ENCODE results near the gene SERPINI1.
"Not testable (repeated sequence)": the region's sequence is repeated elsewhere in the genome, so short reads cannot be mapped to it uniquely, and the experiment has no call there.

The SERPINI1 gene

GRCh38 chr3:167816953-167817352 lies 81.4 kb downstream of the SERPINI1 start:
- no peaks in the 10 kb centered on the region for H3K4me1 ChIP-seq (ENCODE audit: insufficient read depth, insufficient read length)
- TF ChIP-seq SUZ12 (IDR thresholded peaks at IDR 0.05; ENCODE audit: extremely low read depth, insufficient read depth, insufficient read length): no peak
- TF ChIP-seq YY1 (IDR thresholded peaks at IDR 0.05; ENCODE audit: insufficient read depth, insufficient read length): no peak
- TF ChIP-seq ZNF274 (IDR thresholded peaks at IDR 0.05; ENCODE audit: low read depth, low read length): no peak
- peaks cover 11% of the 10 kb centered on the region; the same call in 1 of the 2 replicates for H3K9me3 ChIP-seq (ENCODE audit: insufficient read depth, low read length)
- DNase-seq (ENCODE audit: low read depth, low spot score): no peak
- H3K36me3 ChIP-seq (ENCODE audit: insufficient read depth, insufficient read length, low read length): no peaks in the 10 kb centered on the region
- no peak overlapping the region for H3K4me3 ChIP-seq (ENCODE audit: insufficient read length, low read depth)
- no peaks in the 10 kb centered on the region for H3K27me3 ChIP-seq (ENCODE audit: insufficient read depth, insufficient read length)
- H3K9ac ChIP-seq (ENCODE audit: insufficient read length, low read depth): no peak overlapping the region

GRCh38 chr3:167820102-167820865 lies 84.8 kb downstream of the SERPINI1 start:
- H3K9ac ChIP-seq (ENCODE audit: insufficient read length, low read depth): no peak overlapping the region
- H3K36me3 ChIP-seq (ENCODE audit: insufficient read depth, insufficient read length, low read length): no peaks in the 10 kb centered on the region
- H3K4me1 ChIP-seq (ENCODE audit: insufficient read depth, insufficient read length): no peaks in the 10 kb centered on the region
- no peak for DNase-seq (ENCODE audit: low read depth, low spot score)
- H3K27me3 ChIP-seq (ENCODE audit: insufficient read depth, insufficient read length): no peaks in the 10 kb centered on the region
- no peak overlapping the region for H3K4me3 ChIP-seq (ENCODE audit: insufficient read length, low read depth)
- peaks cover 11% of the 10 kb centered on the region; the same call in 1 of the 2 replicates for H3K9me3 ChIP-seq (ENCODE audit: insufficient read depth, low read length)
- no peak for TF ChIP-seq SUZ12 (IDR thresholded peaks at IDR 0.05; ENCODE audit: extremely low read depth, insufficient read depth, insufficient read length)
- TF ChIP-seq ZNF274 (IDR thresholded peaks at IDR 0.05; ENCODE audit: low read depth, low read length): no peak
- TF ChIP-seq YY1 (IDR thresholded peaks at IDR 0.05; ENCODE audit: insufficient read depth, insufficient read length): no peak

- Histone ChIP-seq H3K9ac (ENCODE audit: insufficient read length, low read depth) (no peak overlapping the region), H3K9me3 (ENCODE audit: insufficient read depth, low read length) (peaks cover 11% of the 10 kb centered on the region; the same call in 1 of the 2 replicates), H3K4me3 (ENCODE audit: insufficient read length, low read depth) (no peak overlapping the region), H3K4me1 (ENCODE audit: insufficient read depth, insufficient read length) (no peaks in the 10 kb centered on the region), H3K27me3 (ENCODE audit: insufficient read depth, insufficient read length) (no peaks in the 10 kb centered on the region), H3K36me3 (ENCODE audit: insufficient read depth, insufficient read length, low read length) (no peaks in the 10 kb centered on the region)
- TF ChIP-seq ZNF274 (IDR thresholded peaks at IDR 0.05; ENCODE audit: low read depth, low read length) (no peak), SUZ12 (IDR thresholded peaks at IDR 0.05; ENCODE audit: extremely low read depth, insufficient read depth, insufficient read length) (no peak), YY1 (IDR thresholded peaks at IDR 0.05; ENCODE audit: insufficient read depth, insufficient read length) (no peak)
- no peak for DNase-seq (ENCODE audit: low read depth, low spot score)
Observed at GRCh38 chr3:167821248-167821805, 85.8 kb downstream of the SERPINI1 start.

- Histone ChIP-seq H3K27me3 (ENCODE audit: insufficient read depth, insufficient read length) (no peaks in the 10 kb centered on the region), H3K9ac (ENCODE audit: insufficient read length, low read depth) (no peak overlapping the region), H3K4me1 (ENCODE audit: insufficient read depth, insufficient read length) (no peaks in the 10 kb centered on the region), H3K4me3 (ENCODE audit: insufficient read length, low read depth) (no peak overlapping the region), H3K36me3 (ENCODE audit: insufficient read depth, insufficient read length, low read length) (no peaks in the 10 kb centered on the region), H3K9me3 (ENCODE audit: insufficient read depth, low read length) (peaks cover 11% of the 10 kb centered on the region; the same call in 1 of the 2 replicates)
- no peak for DNase-seq (ENCODE audit: low read depth, low spot score)
- TF ChIP-seq SUZ12 (IDR thresholded peaks at IDR 0.05; ENCODE audit: extremely low read depth, insufficient read depth, insufficient read length) (no peak), YY1 (IDR thresholded peaks at IDR 0.05; ENCODE audit: insufficient read depth, insufficient read length) (no peak), ZNF274 (IDR thresholded peaks at IDR 0.05; ENCODE audit: low read depth, low read length) (no peak)
Observed at GRCh38 chr3:167823738-167824137, 88.2 kb downstream of the SERPINI1 start.

- not testable (repeated sequence) for H3K4me3 ChIP-seq (ENCODE audit: insufficient read length, low read depth); H3K4me1 ChIP-seq (ENCODE audit: insufficient read depth, insufficient read length); H3K9me3 ChIP-seq (ENCODE audit: insufficient read depth, low read length); H3K36me3 ChIP-seq (ENCODE audit: insufficient read depth, insufficient read length, low read length); DNase-seq (ENCODE audit: low read depth, low spot score); H3K27me3 ChIP-seq (ENCODE audit: insufficient read depth, insufficient read length); H3K9ac ChIP-seq (ENCODE audit: insufficient read length, low read depth)
Observed at GRCh38 chr3:167827588-167827987, 92.1 kb downstream of the SERPINI1 start.

GRCh38 chr3:167829071-167829470 lies 93.5 kb downstream of the SERPINI1 start:
- Histone ChIP-seq H3K27me3 (ENCODE audit: insufficient read depth, insufficient read length) (no peaks in the 10 kb centered on the region), H3K9me3 (ENCODE audit: insufficient read depth, low read length) (no peaks in the 10 kb centered on the region), H3K9ac (ENCODE audit: insufficient read length, low read depth) (no peak overlapping the region), H3K36me3 (ENCODE audit: insufficient read depth, insufficient read length, low read length) (no peaks in the 10 kb centered on the region), H3K4me3 (ENCODE audit: insufficient read length, low read depth) (no peak overlapping the region), H3K4me1 (ENCODE audit: insufficient read depth, insufficient read length) (no peaks in the 10 kb centered on the region)
- TF ChIP-seq ZNF274 (IDR thresholded peaks at IDR 0.05; ENCODE audit: low read depth, low read length) (no peak), YY1 (IDR thresholded peaks at IDR 0.05; ENCODE audit: insufficient read depth, insufficient read length) (no peak), SUZ12 (IDR thresholded peaks at IDR 0.05; ENCODE audit: extremely low read depth, insufficient read depth, insufficient read length) (no peak)
- DNase-seq (ENCODE audit: low read depth, low spot score): no peak

- no peaks in the 10 kb centered on the region for H3K4me1 ChIP-seq (ENCODE audit: insufficient read depth, insufficient read length)
- TF ChIP-seq YY1 (IDR thresholded peaks at IDR 0.05; ENCODE audit: insufficient read depth, insufficient read length) (no peak), SUZ12 (IDR thresholded peaks at IDR 0.05; ENCODE audit: extremely low read depth, insufficient read depth, insufficient read length) (no peak), ZNF274 (IDR thresholded peaks at IDR 0.05; ENCODE audit: low read depth, low read length) (no peak)
- no peak overlapping the region for H3K9ac ChIP-seq (ENCODE audit: insufficient read length, low read depth)
- H3K36me3 ChIP-seq (ENCODE audit: insufficient read depth, insufficient read length, low read length): no peaks in the 10 kb centered on the region
- no peak overlapping the region for H3K4me3 ChIP-seq (ENCODE audit: insufficient read length, low read depth)
- H3K9me3 ChIP-seq (ENCODE audit: insufficient read depth, low read length): no peaks in the 10 kb centered on the region
- no peaks in the 10 kb centered on the region for H3K27me3 ChIP-seq (ENCODE audit: insufficient read depth, insufficient read length)
- no peak for DNase-seq (ENCODE audit: low read depth, low spot score)
Observed at GRCh38 chr3:167830007-167830406, 94.5 kb downstream of the SERPINI1 start.
